HG03097 (cell line): ENCODE data around the gene NOLC1.
A peak's percentile ranks its signal among the peaks of the same experiment; 100 is the strongest.

Experiments used
- ATAC-seq: cut with Tn5 transposase; IDR thresholded peaks from one replicate; pipeline ENCODE4 v1.9.1; 2021; ENCODE audit not compliant: unreplicated experiment, low FRiP score

NOLC1 gene

GRCh38 chr10:102121739-102122372, 30.3 kb upstream of the NOLC1 start:
- no peak for ATAC-seq

GRCh38 chr10:102122450-102122849, 29.7 kb upstream of the NOLC1 start:
- no peak for ATAC-seq

GRCh38 chr10:102123223-102123622, 29.0 kb upstream of the NOLC1 start:
- ATAC-seq, result no peak

GRCh38 chr10:102131286-102132170, 20.7 kb upstream of the NOLC1 start:
- ATAC-seq, result no peak

GRCh38 chr10:102132193-102132562, 20.0 kb upstream of the NOLC1 start:
- no peak for ATAC-seq

- peak; percentile 92 for ATAC-seq
Measured at GRCh38 chr10:102132563-102133372, 19.4 kb upstream of the NOLC1 start, which contains the start of gene PPRC1. TSS of gene PPRC1 (plus strand) at chr10:102133040. CDS start at chr10:102133069, 29 bp downstream.

- ATAC-seq, result no peak
Measured at GRCh38 chr10:102133373-102134195, 18.6 kb upstream of the NOLC1 start.

- ATAC-seq, result no peak
Measured at GRCh38 chr10:102134416-102134815, 17.8 kb upstream of the NOLC1 start.

- no peak for ATAC-seq
Measured at GRCh38 chr10:102135956-102136526, 16.1 kb upstream of the NOLC1 start.

GRCh38 chr10:102139281-102140110, 12.7 kb upstream of the NOLC1 start:
- no peak for ATAC-seq

GRCh38 chr10:102140218-102140617, 12.0 kb upstream of the NOLC1 start:
- no peak for ATAC-seq

- no peak for ATAC-seq
Measured at GRCh38 chr10:102140913-102141540, 11.2 kb upstream of the NOLC1 start.

- no peak for ATAC-seq
Measured at GRCh38 chr10:102141583-102142107, 10.5 kb upstream of the NOLC1 start.

- no peak for ATAC-seq
Measured at GRCh38 chr10:102146971-102147428, 5.2 kb upstream of the NOLC1 start.

- no peak for ATAC-seq
Measured at GRCh38 chr10:102147561-102147960, 4.6 kb upstream of the NOLC1 start.

GRCh38 chr10:102148275-102148674, 3.9 kb upstream of the NOLC1 start:
- no peak for ATAC-seq

- no peak for ATAC-seq
Measured at GRCh38 chr10:102150970-102151773, 1.0 kb upstream of the NOLC1 start.

GRCh38 chr10:102152545-102152890, 329 bp downstream of the NOLC1 start:
- ATAC-seq, result peak; percentile 13
